IMR-90 (cell line): Measurements from ENCODE around the gene SPATA24. TPM values are rescaled to one million over a fixed set of nuclear protein-coding genes. Genes with fewer than 3 reads are reported as not detected.

Experiments used
- ATAC-seq: fragments of 200-7000 bp; cut with Tn5 transposase; 2 replicates; pipeline ENCODE4 v1.9.1; 2020; ENCODE audit warnings: low read depth, mild to moderate bottlenecking, moderate library complexity
- BruUV-seq: library from RNA; stranded (reverse); fragments of 400-500 nt; replicated peaks from 2 replicates; lab custom pipeline; 2021; lab: Mats Ljungman, UMichigan
- CTCF ChIA-PET: fragments of 300-600 bp; formaldehyde crosslinking; extraction: SDS; loops from one replicate; lab custom pipeline; 2021; ENCODE audit warnings: antibody characterized with exemption; lab: Yijun Ruan, JAX
- POLR2A ChIA-PET: fragments of 300-600 bp; sonication (Branson Sonifier 250); formaldehyde crosslinking; loops from one replicate; lab custom pipeline; 2022; ENCODE audit warnings: antibody characterized with exemption; ENCODE audit not compliant: unreplicated experiment; lab: Charles Lee
- DNase-seq: peaks from one replicate; pipeline ENCODE4 v3.0.0; 2013
- H2AFZ ChIP-seq: replicated peaks from 2 replicates; pipeline ENCODE3; 2013; ENCODE audit warnings: low read length, mild to moderate bottlenecking; ENCODE audit not compliant: poor library complexity
- H2AK5ac ChIP-seq: 2 replicates; pipeline ENCODE4 v1.6.1; 2013; ENCODE audit warnings: low read depth, low read length, inconsistent platforms
- H2AK9ac ChIP-seq: replicated peaks from 2 replicates; pipeline ENCODE3; 2013; ENCODE audit warnings: mild to moderate bottlenecking, low read depth, low read length, moderate library complexity; ENCODE audit not compliant: poor library complexity
- H2BK120ac ChIP-seq: 2 replicates; pipeline ENCODE4 v1.6.1; 2013; ENCODE audit warnings: low read depth, low read length, inconsistent platforms
- H2BK15ac ChIP-seq: 3 replicates; pipeline ENCODE4 v1.6.1; 2013; ENCODE audit warnings: low read depth, low read length, inconsistent platforms
- H2BK20ac ChIP-seq: 2 replicates; pipeline ENCODE4 v1.6.1; 2013; ENCODE audit warnings: low read depth, mild to moderate bottlenecking, inconsistent platforms, low read length, moderate library complexity
- H2BK5ac ChIP-seq: 2 replicates; pipeline ENCODE4 v1.6.1; 2013; ENCODE audit warnings: mild to moderate bottlenecking, low read depth, low read length, inconsistent platforms; ENCODE audit not compliant: poor library complexity, severe bottlenecking
- H3K14ac ChIP-seq: replicated peaks from 2 replicates; pipeline ENCODE4 v1.6.1; 2013; ENCODE audit warnings: low read depth, low read length, inconsistent platforms
- H3K18ac ChIP-seq: 2 replicates; pipeline ENCODE4 v1.6.1; 2013; ENCODE audit warnings: low read depth, low read length, control low read depth
- H3K23ac ChIP-seq: 2 replicates; pipeline ENCODE4 v1.6.1; 2013; ENCODE audit warnings: low read depth, low read length, inconsistent platforms
- H3K27ac ChIP-seq: 2 replicates; pipeline ENCODE4 v1.5.1; 2013; ENCODE audit warnings: mild to moderate bottlenecking, control low read depth, low read length; ENCODE audit not compliant: insufficient read depth
- H3K27me3 ChIP-seq: 2 replicates; pipeline ENCODE4 v1.6.1; 2013; ENCODE audit warnings: low read length; ENCODE audit not compliant: control insufficient read depth, insufficient read depth
- H3K36me3 ChIP-seq: 2 replicates; pipeline ENCODE4 v1.6.1; 2013; ENCODE audit warnings: low read length, mixed read lengths; ENCODE audit not compliant: control insufficient read depth, insufficient read depth
- H3K4ac ChIP-seq: 2 replicates; pipeline ENCODE4 v1.6.1; 2013; ENCODE audit warnings: low read depth, low read length, inconsistent platforms
- H3K4me1 ChIP-seq: 2 replicates; pipeline ENCODE4 v1.6.1; 2013; ENCODE audit warnings: low read length, mixed read lengths; ENCODE audit not compliant: control insufficient read depth, insufficient read depth
- H3K4me2 ChIP-seq: 2 replicates; pipeline ENCODE4 v1.6.1; 2013; ENCODE audit warnings: low read depth, mild to moderate bottlenecking, control low read depth, low read length, moderate library complexity
- H3K4me3 ChIP-seq: 2 replicates; pipeline ENCODE4 v1.5.1; 2013; ENCODE audit warnings: low read depth, mild to moderate bottlenecking, control low read depth, low read length, moderate library complexity; ENCODE audit not compliant: insufficient read depth
- H3K56ac ChIP-seq: 2 replicates; pipeline ENCODE4 v1.6.1; 2013; ENCODE audit warnings: low read length, inconsistent platforms; ENCODE audit not compliant: insufficient read depth; ENCODE audit errors: extremely low read depth
- H3K79me1 ChIP-seq, 2 experiments: 2 replicates each; pipeline ENCODE4 v1.6.1; 2013; ENCODE audit warnings: low read length in 2 of 2, inconsistent platforms in 1 of 2, low read depth in 1 of 2
- H3K9ac ChIP-seq: 2 replicates; pipeline ENCODE4 v1.6.1; 2013; ENCODE audit warnings: low read depth, low read length, control low read depth
- H3K9me1 ChIP-seq: 2 replicates; pipeline ENCODE4 v1.6.1; 2013; ENCODE audit warnings: low read length, inconsistent platforms; ENCODE audit not compliant: insufficient read depth
- H3K9me3 ChIP-seq: 2 replicates; pipeline ENCODE4 v1.6.1; 2013; ENCODE audit warnings: low read length; ENCODE audit not compliant: control insufficient read depth, insufficient read depth
- H4K20me1 ChIP-seq: 2 replicates; pipeline ENCODE4 v1.6.1; 2013; ENCODE audit warnings: low read length, inconsistent platforms; ENCODE audit not compliant: insufficient read depth
- H4K5ac ChIP-seq: 2 replicates; pipeline ENCODE4 v1.6.1; 2013; ENCODE audit warnings: mild to moderate bottlenecking, low read depth, low read length, control low read depth
- H4K8ac ChIP-seq, 2 experiments: 2 replicates each; pipeline ENCODE4 v1.6.1; 2013; ENCODE audit warnings: low read depth in 2 of 2, low read length in 2 of 2, control low read depth in 1 of 2, inconsistent platforms in 1 of 2
- H4K91ac ChIP-seq: 2 replicates; pipeline ENCODE4 v1.6.1; 2013; ENCODE audit warnings: low read depth, low read length, inconsistent platforms; ENCODE audit not compliant: insufficient read depth
- BHLHE40 ChIP-seq: fragments of 150-350 bp; IDR thresholded peaks from 2 replicates; pipeline ENCODE4 v1.6.1; 2016; ENCODE audit warnings: mild to moderate bottlenecking, low read depth, low read length
- CEBPB ChIP-seq: IDR thresholded peaks from 2 replicates; pipeline ENCODE4 v1.6.1; 2012; ENCODE audit warnings: low read depth, low read length, improper control_type of control experiment
- FOS ChIP-seq: fragments of 150-350 bp; IDR thresholded peaks from 2 replicates; pipeline ENCODE4 v1.6.1; 2016; ENCODE audit warnings: low read depth, low read length
- MXI1 ChIP-seq: IDR thresholded peaks from 2 replicates; pipeline ENCODE4 v1.6.1; 2012; ENCODE audit warnings: low read depth, mild to moderate bottlenecking, low read length, moderate library complexity, borderline replicate concordance
- NFE2L2 ChIP-seq: fragments of 150-350 bp; IDR thresholded peaks from 2 replicates; pipeline ENCODE4 v1.6.1; 2016; ENCODE audit warnings: low read depth, mild to moderate bottlenecking, low read length
- RFX5 ChIP-seq: IDR thresholded peaks from 2 replicates; pipeline ENCODE4 v1.8.0; 2012; ENCODE audit warnings: low read depth, mild to moderate bottlenecking, low read length, moderate library complexity
- SMC3 ChIP-seq: fragments of 150-350 bp; IDR thresholded peaks from 2 replicates; pipeline ENCODE4 v1.6.1; 2016; ENCODE audit warnings: low read depth, mild to moderate bottlenecking, antibody characterized with exemption, low read length, moderate library complexity
- WGBS, 2 experiments: methylation state at CpG; one replicate each; pipeline versions ENCODE4 v1.1.5 to v1.1.7; 2013; ENCODE audit warnings: missing lambda C conversion rate in 2 of 2; ENCODE audit not compliant: insufficient read length in 1 of 2; ENCODE audit errors: extremely low coverage in 2 of 2; 5-methylcytosine and 5-hydroxymethylcytosine counted together
- dilution Hi-C: fragments of 300-500 bp; cut with HindIII; formaldehyde crosslinking; loops from one replicate; pipeline ENCODE4 v1.14.3; 2018; ENCODE audit warnings: low sequenced_read_pairs; ENCODE audit not compliant: unreplicated experiment
- in situ Hi-C: fragments of 300-500 bp; cut with MboI; formaldehyde crosslinking; loops from 3 replicates; pipeline ENCODE4 v1.14.3; 2019; ENCODE audit warnings: low sequenced_read_pairs, inconsistent platforms, mixed read lengths
- intact Hi-C: fragments of 100-400 bp; cut with micrococcal nuclease; formaldehyde crosslinking; loops from 2 replicates; pipeline ENCODE4 v1.10.0; 2022
- polyA plus RNA-seq, 3 experiments: library from polyadenylated mRNA; depleted of rRNA; stranded (reverse); fragments of >200 nt; gene quantifications; 2 replicates each; pipeline ENCODE4 v1.2.3, GENCODE V29; 2012; ENCODE audit warnings: low replicate concordance in 1 of 3
- total RNA-seq: library from RNA; depleted of rRNA; stranded (reverse); fragments of >200 nt; gene quantifications from 2 replicates; pipeline ENCODE4 v1.2.3, GENCODE V29; 2012

The SPATA24 gene
- total and polyA plus RNA-seq, 2 of the 4 experiments (the other 2 are of a cell fraction), result 4.1 to 4.3 TPM

- 0 out of 2 replicates have a peak, but pooled peaks have one; percentile 24 for ATAC-seq
- no peak overlapping the region for H3K4me3 ChIP-seq
These were observed 13.3 kb upstream of the SPATA24 start for GRCh38 chr5:139417214-139417613.

More at GRCh38 chr5:139417214-139417613, 13.3 kb upstream of the SPATA24 start:
- no peak overlapping the region for H2BK15ac ChIP-seq
- peaks cover 7% of the 10 kb centered on the region; the same call in 1 of the 2 replicates for H3K4me1 ChIP-seq
- H4K20me1 ChIP-seq, result no peaks in the 10 kb centered on the region
- no CpG with 5 or more reads among the region's 4 CpGs for WGBS, 2 experiments
- dilution Hi-C loops (loop anchor here (25.0 kb wide), 1 partner anchor 95 kb away; no protein-coding TSS in a partner anchor), in situ Hi-C loops (no loop called here), intact Hi-C loops (no loop called here)
- no peaks in the 10 kb centered on the region for H3K9me1 ChIP-seq
- H3K79me1 ChIP-seq, result no peaks in the 10 kb centered on the region
- no TSS peak for BruUV-seq
- no peak overlapping the region for H2BK120ac ChIP-seq
- no peaks in the 10 kb centered on the region for H3K9me3 ChIP-seq
- H2AFZ ChIP-seq, result no peak overlapping the region
- H3K9ac ChIP-seq, result no peak overlapping the region
- no peak overlapping the region for H3K4me2 ChIP-seq
- no peak overlapping the region for H3K27ac ChIP-seq
- peaks cover 23% of the 10 kb centered on the region for H3K36me3 ChIP-seq
- no peak overlapping the region for H2AK9ac ChIP-seq
- ChIA-PET CTCF (no interaction called here), POLR2A (no interaction called here)
- no peak overlapping the region for H2AK5ac ChIP-seq
- TF ChIP-seq RFX5 (no peak), FOS (no peak), CEBPB (no peak), NFE2L2 (no peak), BHLHE40 (no peak), SMC3 (no peak), MXI1 (no peak)
- no peak overlapping the region for H4K5ac ChIP-seq
- no peak overlapping the region for H3K14ac ChIP-seq
- no peak overlapping the region for H2BK5ac ChIP-seq
- no peaks in the 10 kb centered on the region for H3K27me3 ChIP-seq
- H3K18ac ChIP-seq, result no peak overlapping the region
- no peak overlapping the region for H4K8ac ChIP-seq
- H3K56ac ChIP-seq, result no peak overlapping the region
- no peak overlapping the region for H4K91ac ChIP-seq
- no peak overlapping the region for H3K23ac ChIP-seq
- no peak overlapping the region for H2BK20ac ChIP-seq
- no peak overlapping the region for H3K4ac ChIP-seq
- DNase-seq, result peak; percentile 76
